Renal cortical epithelial cell (primary cell): Measurements from ENCODE around the gene KL. TPM values are rescaled to one million over a fixed set of nuclear protein-coding genes. Genes with fewer than 3 reads are reported as not detected.
A peak's percentile ranks its signal among the peaks of the same experiment; 100 is the strongest.

Source experiments
- DNase-seq: peaks from one replicate; pipeline ENCODE4 v3.0.0-alpha.2; 2011; ENCODE audit warnings: low read depth
- total RNA-seq: library from RNA; depleted of rRNA; stranded (reverse); fragments of >200 nt; gene quantifications from 2 replicates; pipeline ENCODE4 v1.2.3, GENCODE V29; 2014

KL gene
- total RNA-seq = 11.9 and 12.7 TPM in 2 replicates

DNA sequence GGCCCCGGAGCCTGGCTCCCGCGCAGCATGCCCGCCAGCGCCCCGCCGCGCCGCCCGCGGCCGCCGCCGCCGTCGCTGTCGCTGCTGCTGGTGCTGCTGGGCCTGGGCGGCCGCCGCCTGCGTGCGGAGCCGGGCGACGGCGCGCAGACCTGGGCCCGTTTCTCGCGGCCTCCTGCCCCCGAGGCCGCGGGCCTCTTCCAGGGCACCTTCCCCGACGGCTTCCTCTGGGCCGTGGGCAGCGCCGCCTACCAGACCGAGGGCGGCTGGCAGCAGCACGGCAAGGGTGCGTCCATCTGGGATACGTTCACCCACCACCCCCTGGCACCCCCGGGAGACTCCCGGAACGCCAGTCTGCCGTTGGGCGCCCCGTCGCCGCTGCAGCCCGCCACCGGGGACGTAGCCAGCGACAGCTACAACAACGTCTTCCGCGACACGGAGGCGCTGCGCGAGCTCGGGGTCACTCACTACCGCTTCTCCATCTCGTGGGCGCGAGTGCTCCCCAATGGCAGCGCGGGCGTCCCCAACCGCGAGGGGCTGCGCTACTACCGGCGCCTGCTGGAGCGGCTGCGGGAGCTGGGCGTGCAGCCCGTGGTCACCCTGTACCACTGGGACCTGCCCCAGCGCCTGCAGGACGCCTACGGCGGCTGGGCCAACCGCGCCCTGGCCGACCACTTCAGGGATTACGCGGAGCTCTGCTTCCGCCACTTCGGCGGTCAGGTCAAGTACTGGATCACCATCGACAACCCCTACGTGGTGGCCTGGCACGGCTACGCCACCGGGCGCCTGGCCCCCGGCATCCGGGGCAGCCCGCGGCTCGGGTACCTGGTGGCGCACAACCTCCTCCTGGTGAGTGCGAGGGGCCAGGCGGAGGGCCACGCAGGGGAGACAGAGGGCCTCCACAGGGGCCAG lies at the start of gene KL:
KL (plus strand) TSS at position 10 of the 909 bp plus-strand sequence; CDS start at position 28, 18 bp downstream.
- DNase-seq = no peak

GRCh38 chr13:32967584-32968182 lies 48.5 kb upstream of the KL start:
- no peak for DNase-seq

DNA sequence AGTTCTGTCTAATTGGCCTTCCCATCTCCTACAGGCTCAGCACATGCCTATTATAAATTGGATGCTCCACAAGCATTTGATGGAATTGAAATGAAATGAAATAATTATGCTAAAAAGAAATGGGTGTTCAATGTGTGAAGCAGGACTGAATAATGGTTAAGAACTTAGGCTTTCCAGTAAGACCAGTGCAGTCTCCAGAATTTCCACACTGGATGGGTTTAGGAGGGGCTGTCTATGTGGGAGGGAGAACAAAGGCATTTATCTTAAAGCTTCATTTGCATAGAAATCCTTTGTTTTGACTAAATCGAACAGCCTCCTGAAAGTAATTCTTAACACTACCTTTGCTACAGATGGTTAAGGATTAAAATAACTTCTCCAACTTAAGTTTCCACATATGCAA lies 47.9 kb upstream of the KL start:
- DNase-seq = no peak

GRCh38 chr13:32968793-32969192 lies 47.4 kb upstream of the KL start:
- no peak for DNase-seq

DNA sequence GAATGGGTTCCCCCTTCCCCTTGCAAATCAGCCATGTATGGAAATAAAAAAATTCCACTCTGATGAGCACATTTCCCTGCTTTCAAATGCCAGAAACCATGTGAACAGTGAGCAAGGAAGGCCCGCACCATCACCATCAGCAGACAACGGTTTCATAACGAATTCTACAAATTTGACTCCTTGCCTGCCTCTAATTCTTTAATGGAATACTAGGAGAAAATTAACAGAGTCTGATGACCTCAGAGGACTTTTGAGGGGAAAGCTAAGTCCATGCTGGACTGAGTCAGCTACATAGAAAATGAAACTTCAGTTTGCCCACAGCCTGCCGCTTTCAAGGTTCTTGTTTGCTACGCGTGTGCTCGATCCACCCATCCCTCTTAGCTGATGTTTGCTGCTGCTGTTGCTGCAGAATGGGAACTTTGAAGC lies 46.7 kb upstream of the KL start:
- DNase-seq = peak; percentile 96

GRCh38 chr13:32976056-32976805 lies 40.0 kb upstream of the KL start:
- DNase-seq = no peak

DNA sequence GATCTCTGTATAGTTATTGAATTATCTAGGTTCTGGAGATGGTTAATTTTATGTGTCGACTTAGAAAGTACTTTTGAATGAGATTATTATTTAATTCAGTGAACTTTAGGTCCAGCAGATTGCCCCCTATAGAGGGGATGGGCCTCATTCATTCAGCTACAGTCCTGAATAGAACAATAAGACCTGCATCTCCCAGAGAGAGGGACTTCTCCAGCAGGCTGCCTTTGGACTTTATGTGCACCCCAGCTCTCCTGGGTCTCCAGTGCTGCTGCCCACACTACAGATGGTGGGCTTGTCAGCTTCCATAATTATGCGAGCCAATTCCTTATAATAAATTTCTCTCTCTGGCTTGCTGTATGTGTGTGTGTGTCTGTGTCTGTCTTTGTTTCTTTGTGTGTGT lies 39.3 kb upstream of the KL start:
- DNase-seq = no peak

DNA sequence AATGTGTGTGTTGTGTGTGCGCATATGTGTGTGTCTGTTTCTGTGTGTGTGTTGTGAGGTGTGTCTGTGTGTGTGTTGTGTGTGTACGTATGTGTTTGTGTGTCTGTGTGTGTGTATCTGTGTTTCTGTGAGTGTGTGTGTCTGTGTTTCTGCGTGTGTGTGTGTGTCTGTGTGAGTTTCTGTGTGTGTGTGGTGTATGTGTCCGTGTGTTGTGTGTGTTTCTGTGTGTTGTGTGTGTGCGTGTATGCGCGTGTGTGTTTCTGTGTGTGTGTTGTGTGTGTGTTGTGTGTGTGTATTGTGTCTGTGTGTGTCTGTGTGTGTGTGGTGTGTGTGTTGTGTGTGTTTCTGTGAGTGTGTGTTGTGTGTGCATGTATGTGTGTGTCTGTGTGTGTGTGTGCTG lies 38.9 kb upstream of the KL start:
- no peak for DNase-seq

DNA sequence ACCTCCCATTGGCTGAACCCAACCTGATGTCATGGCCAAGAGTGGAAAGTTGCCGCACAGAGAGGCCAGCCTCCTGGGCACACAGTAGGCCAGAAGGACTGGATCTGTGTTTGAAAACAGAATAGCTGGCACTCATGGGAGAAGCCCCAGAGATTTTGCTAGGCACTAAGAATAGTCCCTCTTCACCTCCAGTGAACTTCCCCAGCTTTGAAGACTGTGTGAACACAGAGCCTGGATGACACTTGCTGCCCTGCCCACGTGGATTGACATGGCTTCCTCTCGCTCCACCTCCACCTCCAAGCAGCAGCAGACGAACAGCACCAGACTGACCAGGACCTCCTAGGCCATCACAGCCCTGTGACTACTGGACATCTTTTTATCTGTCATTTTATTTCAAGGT lies 37.9 kb upstream of the KL start:
- no peak for DNase-seq

- DNase-seq = no peak
These were observed 33.2 kb upstream of the KL start for GRCh38 chr13:32983058-32983457.

DNA sequence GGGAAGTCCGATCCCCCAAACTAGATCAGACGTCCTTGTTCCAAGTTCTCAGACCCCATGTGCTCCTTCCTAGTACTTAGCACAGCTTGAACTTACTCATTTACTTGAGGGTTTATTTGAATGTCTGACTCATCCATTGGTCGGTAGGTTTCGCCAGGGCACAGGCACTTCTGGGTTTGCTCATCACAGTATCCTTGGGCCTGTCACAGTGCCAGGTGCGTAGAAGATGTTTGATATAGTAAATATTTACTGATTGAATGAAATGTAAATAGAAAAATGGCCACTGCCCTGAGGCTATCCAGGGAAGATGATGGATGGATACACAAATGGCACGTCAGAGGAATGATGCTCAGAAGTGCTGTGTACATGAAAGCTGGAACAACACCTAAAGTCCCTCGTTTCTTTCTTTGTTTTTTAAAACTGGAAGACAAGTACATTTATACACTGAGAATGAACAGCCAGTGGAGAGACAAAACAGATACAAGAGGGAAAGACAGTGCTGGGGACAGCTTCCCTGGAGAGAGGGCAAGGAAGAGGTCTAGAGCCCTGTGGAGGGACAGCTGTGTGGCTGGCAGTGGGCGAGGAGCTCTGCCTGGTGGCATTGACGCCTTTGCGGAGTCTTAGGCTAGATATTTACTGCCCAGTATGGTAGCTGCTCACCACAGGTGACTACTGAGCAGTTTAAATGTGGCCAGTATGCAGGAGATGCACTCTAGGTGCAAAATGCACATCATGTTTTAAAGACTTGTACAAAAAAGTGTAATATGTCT lies 31.2 kb upstream of the KL start:
- DNase-seq = no peak

GRCh38 chr13:32986552-32986951 lies 29.7 kb upstream of the KL start:
- DNase-seq = no peak

GRCh38 chr13:32987462-32987861 lies 28.8 kb upstream of the KL start:
- no peak for DNase-seq

GRCh38 chr13:32988608-32989289 lies 27.5 kb upstream of the KL start:
- DNase-seq = no peak

GRCh38 chr13:32989290-32989667 lies 26.9 kb upstream of the KL start:
- DNase-seq = no peak

DNA sequence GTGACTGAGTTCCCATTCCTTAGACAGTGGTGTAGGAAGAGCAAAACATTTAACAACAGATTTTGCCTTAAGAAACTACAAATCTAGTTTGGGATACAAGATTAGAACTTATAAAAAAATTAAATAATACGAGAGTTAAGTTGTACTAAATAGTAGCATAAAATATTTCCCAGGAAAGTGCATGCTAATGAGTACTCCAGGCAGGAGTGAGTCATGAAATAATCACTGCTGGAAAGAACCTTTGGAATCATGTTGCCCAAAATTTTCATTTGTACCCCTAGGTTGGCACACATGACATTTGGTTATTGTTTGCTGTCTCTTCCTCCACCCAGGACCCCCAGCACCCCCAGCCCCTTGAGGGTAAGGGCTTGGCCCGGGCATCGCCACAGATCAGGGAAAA lies 26.3 kb upstream of the KL start:
- peak; percentile 36 for DNase-seq

- no peak for DNase-seq
These were observed 23.1 kb upstream of the KL start for GRCh38 chr13:32993145-32993544.

DNA sequence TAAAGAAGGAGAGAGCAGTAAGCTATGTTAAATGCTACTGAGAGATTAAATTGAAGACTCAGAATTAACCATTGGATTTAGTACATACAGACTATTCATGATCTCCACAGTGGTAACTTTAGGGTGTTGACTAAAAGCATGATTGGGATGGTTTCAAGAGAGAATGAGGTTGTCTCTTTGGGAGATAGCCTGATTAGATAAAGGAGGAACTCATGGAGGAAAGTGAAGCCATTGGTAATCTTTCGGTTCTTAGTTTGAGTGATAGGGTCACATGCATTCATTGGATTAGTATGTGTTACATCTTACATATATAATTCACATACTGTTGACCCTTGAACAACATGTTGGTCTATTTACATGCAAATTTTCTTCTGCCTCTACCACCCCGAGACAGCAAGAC lies 18.8 kb upstream of the KL start:
- DNase-seq = no peak

DNA sequence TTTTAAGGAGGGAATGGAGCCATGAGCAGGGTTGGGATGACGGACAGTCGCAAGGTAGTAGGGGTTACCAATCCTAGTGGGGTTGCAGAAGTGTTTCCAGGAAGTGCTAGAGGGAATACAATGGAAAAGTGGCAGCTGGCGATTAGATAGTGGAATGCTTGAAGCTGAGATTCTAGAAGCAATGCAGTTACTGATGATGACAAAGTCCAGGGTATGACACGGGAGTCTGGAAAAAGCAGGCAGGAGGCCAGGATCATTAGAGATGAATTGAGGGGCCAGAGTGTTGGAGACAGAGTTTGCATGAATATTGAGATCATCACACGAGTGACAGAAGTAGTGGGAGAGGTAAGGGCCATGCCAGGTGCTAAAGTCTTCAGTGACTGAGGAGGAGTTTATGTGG lies 17.3 kb upstream of the KL start:
- DNase-seq = no peak

DNA sequence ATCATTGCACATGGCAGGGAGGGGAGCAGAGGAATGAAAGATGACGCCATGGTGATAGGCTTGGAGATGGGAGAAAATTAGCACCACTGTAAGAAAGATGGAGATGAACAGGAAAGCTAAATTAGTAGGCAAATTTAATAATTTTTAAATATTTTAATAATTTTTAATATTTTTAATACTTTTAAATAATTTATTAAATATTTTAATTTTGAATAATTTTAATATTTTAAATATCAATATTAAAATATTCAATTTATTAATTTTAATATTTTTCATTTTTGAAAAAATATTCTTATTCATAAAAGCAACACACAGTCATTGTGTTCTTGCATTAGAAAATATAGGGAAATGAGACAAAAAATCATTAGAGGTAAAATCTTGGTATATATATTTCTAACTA lies 15.9 kb upstream of the KL start:
- DNase-seq = no peak

- no peak for DNase-seq
These were observed 12.7 kb upstream of the KL start for GRCh38 chr13:33003458-33004019.
